OCI-LY7 (cell line): ENCODE measurements around the gene KIRREL3.

Experiments
- EZH2phosphoT487 ChIP-seq: fragments of 200-600 bp; sonication (generic); IDR thresholded peaks from 2 replicates; pipeline ENCODE4 v1.6.1; 2018; ENCODE audit warnings: low read depth, borderline replicate concordance, mild to moderate bottlenecking, mixed run types, antibody characterized with exemption, low read length, moderate library complexity, mixed read lengths
- TF ChIP-seq, protein P1 (sequence below): fragments of 200-600 bp; sonication (generic); conservative IDR thresholded peaks from 2 replicates; pipeline ENCODE4 v1.5.1; 2014; ENCODE audit warnings: mild to moderate bottlenecking, antibody characterized with exemption, low read length, moderate library complexity, mixed read lengths

DNA sequence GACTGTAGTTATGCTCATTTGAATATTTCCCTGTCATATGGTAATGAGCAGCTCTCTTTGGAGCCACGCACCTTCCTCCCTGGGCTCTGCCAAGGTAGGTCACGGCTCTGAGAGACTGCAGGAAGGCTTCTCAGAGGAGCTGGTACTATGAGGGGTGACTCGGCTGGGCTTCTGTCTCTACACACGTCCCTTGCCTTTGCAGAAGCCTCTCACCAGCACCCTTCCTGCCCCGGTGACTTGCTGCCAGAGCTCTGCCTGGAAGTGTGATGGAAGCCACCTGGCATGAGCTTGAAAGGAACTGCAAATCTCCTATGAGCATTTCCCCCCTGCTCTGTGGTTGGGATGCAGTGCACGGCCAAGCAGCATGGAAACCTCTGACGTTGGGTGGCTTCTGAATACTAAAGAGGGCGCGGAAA lies 74.2 kb downstream of the KIRREL3 start:
- TF ChIP-seq, protein P1, sequence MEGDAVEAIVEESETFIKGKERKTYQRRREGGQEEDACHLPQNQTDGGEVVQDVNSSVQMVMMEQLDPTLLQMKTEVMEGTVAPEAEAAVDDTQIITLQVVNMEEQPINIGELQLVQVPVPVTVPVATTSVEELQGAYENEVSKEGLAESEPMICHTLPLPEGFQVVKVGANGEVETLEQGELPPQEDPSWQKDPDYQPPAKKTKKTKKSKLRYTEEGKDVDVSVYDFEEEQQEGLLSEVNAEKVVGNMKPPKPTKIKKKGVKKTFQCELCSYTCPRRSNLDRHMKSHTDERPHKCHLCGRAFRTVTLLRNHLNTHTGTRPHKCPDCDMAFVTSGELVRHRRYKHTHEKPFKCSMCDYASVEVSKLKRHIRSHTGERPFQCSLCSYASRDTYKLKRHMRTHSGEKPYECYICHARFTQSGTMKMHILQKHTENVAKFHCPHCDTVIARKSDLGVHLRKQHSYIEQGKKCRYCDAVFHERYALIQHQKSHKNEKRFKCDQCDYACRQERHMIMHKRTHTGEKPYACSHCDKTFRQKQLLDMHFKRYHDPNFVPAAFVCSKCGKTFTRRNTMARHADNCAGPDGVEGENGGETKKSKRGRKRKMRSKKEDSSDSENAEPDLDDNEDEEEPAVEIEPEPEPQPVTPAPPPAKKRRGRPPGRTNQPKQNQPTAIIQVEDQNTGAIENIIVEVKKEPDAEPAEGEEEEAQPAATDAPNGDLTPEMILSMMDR: no peak
- no peak for TF ChIP-seq EZH2phosphoT487
